ENCODE data around the gene VKORC1.

Gene VKORC1

DNA sequence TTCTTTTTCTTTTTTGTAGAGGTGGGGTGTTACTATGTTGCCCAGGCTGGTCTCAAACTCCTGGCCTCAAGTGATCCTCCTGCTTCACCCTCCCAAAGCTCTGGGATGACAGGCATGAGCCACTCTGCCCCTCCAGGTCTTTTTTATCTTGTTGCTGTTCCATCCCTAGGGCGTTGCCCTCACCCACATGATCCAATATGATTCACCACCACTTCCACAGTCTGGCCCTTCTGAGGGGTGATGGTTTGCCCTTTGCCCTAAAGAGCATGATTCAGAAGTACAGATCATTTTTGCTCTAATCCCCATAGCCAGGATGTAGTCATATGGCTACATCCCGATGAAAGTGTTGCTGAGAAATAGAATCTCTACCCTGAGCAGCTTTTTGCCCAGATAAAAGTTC is 42.5 kb downstream of the VKORC1 start:
- no peak overlapping the region for H3K4me2 ChIP-seq (ENCODE audit: low read depth, low read length, poor library complexity, severe bottlenecking)
- no peak overlapping the region for H2AFZ ChIP-seq (ENCODE audit: low read depth, low read length, severe bottlenecking)
- H3K36me3 ChIP-seq (ENCODE audit: low read length): no peaks in the 10 kb centered on the region
- no peaks in the 10 kb centered on the region for H3K9me2 ChIP-seq (replicated peaks; ENCODE audit: insufficient read depth, low read length)
- H3F3A ChIP-seq (ENCODE audit: insufficient read depth): no peaks in the 10 kb centered on the region
- no peaks in the 10 kb centered on the region for H3K9me3 ChIP-seq (ENCODE audit: insufficient read depth, low read length)
- H3K27ac ChIP-seq (ENCODE audit: low read depth, low read length): no peak overlapping the region
- H3K9ac ChIP-seq (ENCODE audit: low read length): no peak overlapping the region
- no peak overlapping the region for H3K4me3 ChIP-seq (ENCODE audit: insufficient read depth, low read length, poor library complexity, severe bottlenecking)
- no peaks in the 10 kb centered on the region for H3K27me3 ChIP-seq (ENCODE audit: low read length)
- no peaks in the 10 kb centered on the region for H3K79me2 ChIP-seq (ENCODE audit: insufficient read depth, low read length)
- no peaks in the 10 kb centered on the region for H4K20me1 ChIP-seq (ENCODE audit: low read depth, low read length)
- TF ChIP-seq, protein P1, sequence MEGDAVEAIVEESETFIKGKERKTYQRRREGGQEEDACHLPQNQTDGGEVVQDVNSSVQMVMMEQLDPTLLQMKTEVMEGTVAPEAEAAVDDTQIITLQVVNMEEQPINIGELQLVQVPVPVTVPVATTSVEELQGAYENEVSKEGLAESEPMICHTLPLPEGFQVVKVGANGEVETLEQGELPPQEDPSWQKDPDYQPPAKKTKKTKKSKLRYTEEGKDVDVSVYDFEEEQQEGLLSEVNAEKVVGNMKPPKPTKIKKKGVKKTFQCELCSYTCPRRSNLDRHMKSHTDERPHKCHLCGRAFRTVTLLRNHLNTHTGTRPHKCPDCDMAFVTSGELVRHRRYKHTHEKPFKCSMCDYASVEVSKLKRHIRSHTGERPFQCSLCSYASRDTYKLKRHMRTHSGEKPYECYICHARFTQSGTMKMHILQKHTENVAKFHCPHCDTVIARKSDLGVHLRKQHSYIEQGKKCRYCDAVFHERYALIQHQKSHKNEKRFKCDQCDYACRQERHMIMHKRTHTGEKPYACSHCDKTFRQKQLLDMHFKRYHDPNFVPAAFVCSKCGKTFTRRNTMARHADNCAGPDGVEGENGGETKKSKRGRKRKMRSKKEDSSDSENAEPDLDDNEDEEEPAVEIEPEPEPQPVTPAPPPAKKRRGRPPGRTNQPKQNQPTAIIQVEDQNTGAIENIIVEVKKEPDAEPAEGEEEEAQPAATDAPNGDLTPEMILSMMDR (IDR thresholded peaks at IDR 0.05; ENCODE audit: insufficient read depth, low read length, poor library complexity, severe bottlenecking): no peak
- TF ChIP-seq EZH2phosphoT487 (conservative IDR thresholded peaks at IDR 0.05; ENCODE audit: low read length): no peak

DNA sequence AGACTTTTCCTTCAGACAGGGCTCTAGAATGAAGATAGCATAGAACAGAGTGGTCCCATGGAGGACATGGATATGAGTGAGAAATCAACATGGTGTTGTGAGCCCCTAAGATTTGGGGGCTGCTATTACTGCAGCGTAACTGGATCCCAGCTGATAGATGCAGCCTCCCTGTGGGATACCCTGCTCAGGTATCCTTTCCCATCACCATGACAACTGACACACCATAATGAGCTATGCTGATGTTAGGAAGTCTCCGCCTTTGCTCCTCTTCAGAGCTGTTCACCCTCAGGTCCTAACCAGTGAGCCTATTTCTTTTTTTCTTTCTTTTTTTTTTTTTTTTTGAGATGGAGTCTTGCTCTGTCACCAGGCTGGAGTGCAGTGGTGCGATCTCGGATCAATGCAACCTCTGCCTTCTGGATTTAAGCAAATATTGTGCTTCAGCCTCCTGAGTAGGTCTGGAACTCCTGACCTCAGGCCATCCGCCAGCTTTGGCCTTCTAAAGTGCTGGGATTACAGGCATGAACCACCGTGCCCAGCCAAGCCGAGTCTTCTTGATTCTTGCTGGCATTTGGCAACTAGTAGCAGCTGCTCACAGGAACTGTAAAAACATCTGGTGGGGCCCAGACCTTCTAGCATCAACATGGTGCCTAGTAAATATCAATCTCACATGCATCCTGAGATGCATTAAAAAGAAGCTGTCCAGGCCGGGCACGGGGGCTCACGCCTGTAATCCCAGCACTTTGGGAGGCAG is 44.1 kb downstream of the VKORC1 start:
- Histone ChIP-seq H3K36me3 (ENCODE audit: low read length) (no peaks in the 10 kb centered on the region), H3K79me2 (ENCODE audit: insufficient read depth, low read length) (no peaks in the 10 kb centered on the region), H3K27me3 (ENCODE audit: low read length) (no peaks in the 10 kb centered on the region), H3K4me3 (ENCODE audit: insufficient read depth, low read length, poor library complexity, severe bottlenecking) (no peak overlapping the region), H3K27ac (ENCODE audit: low read depth, low read length) (no peak overlapping the region), H4K20me1 (ENCODE audit: low read depth, low read length) (no peaks in the 10 kb centered on the region), H2AFZ (ENCODE audit: low read depth, low read length, severe bottlenecking) (no peak overlapping the region), H3K9ac (ENCODE audit: low read length) (no peak overlapping the region), H3F3A (ENCODE audit: insufficient read depth) (no peaks in the 10 kb centered on the region), H3K9me3 (ENCODE audit: insufficient read depth, low read length) (no peaks in the 10 kb centered on the region), H3K9me2 (replicated peaks; ENCODE audit: insufficient read depth, low read length) (no peaks in the 10 kb centered on the region), H3K4me2 (ENCODE audit: low read depth, low read length, poor library complexity, severe bottlenecking) (no peak overlapping the region)
- TF ChIP-seq, protein P1 (IDR thresholded peaks at IDR 0.05; ENCODE audit: insufficient read depth, low read length, poor library complexity, severe bottlenecking): no peak
- no peak for TF ChIP-seq EZH2phosphoT487 (conservative IDR thresholded peaks at IDR 0.05; ENCODE audit: low read length)

DNA sequence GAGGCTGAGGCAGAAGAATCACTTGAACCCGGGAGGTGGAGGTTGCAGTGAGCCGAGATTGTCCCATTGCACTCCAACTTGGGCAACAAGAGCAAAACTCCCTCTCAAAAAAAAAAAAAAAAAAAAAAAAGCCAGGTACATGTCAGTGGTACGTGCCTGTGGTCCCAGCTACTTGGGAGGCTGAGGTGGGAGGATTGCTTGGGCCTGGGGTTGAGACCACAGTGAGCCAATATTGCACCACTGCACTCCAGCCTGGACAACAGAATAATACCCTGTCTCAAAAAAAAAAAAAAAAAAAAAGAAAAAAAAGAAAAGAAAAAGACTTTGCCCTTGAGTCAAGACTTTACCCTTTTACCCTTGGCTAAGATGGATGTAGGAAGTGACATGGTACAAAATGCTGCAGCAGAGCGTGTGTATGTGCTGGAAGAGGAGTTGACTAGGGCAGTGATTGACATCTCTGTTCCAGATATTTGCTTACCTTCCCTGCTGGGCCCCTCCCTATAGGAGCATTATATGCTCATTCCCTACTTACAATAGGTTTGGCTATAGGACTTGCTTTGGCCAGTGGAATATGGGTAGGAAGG is 50.6 kb downstream of the VKORC1 start:
- Histone ChIP-seq H4K20me1 (ENCODE audit: low read depth, low read length) (no peaks in the 10 kb centered on the region), H3K27me3 (ENCODE audit: low read length) (no peaks in the 10 kb centered on the region), H3K4me2 (ENCODE audit: low read depth, low read length, poor library complexity, severe bottlenecking) (no peak overlapping the region), H3K9me3 (ENCODE audit: insufficient read depth, low read length) (no peaks in the 10 kb centered on the region), H2AFZ (ENCODE audit: low read depth, low read length, severe bottlenecking) (no peak overlapping the region), H3K9ac (ENCODE audit: low read length) (no peak overlapping the region), H3F3A (ENCODE audit: insufficient read depth) (no peaks in the 10 kb centered on the region), H3K36me3 (ENCODE audit: low read length) (no peaks in the 10 kb centered on the region), H3K27ac (ENCODE audit: low read depth, low read length) (no peak overlapping the region), H3K79me2 (ENCODE audit: insufficient read depth, low read length) (no peaks in the 10 kb centered on the region), H3K9me2 (replicated peaks; ENCODE audit: insufficient read depth, low read length) (no peaks in the 10 kb centered on the region), H3K4me3 (ENCODE audit: insufficient read depth, low read length, poor library complexity, severe bottlenecking) (no peak overlapping the region)
- TF ChIP-seq, protein P1 (IDR thresholded peaks at IDR 0.05; ENCODE audit: insufficient read depth, low read length, poor library complexity, severe bottlenecking): no peak
- TF ChIP-seq EZH2phosphoT487 (conservative IDR thresholded peaks at IDR 0.05; ENCODE audit: low read length): no peak

Data from SU-DHL-6 (cell line).